ENCODE results near the gene PDE2A. TPM values are rescaled to one million over a fixed set of nuclear protein-coding genes. Genes with fewer than 3 reads are reported as not detected.

PDE2A gene
- total RNA-seq, 1 experiment from 2014 or later: 1.1 TPM

- no TSS peak for BruUV-seq (replicated peaks)
- Mint-ChIP-seq H3K36me3 (ENCODE audit: insufficient read depth, unreplicated experiment) (peaks cover 5% of the 10 kb centered on the region), H3K27ac (ENCODE audit: unreplicated experiment) (no peak overlapping the region), H3K9me3 (ENCODE audit: low read depth, unreplicated experiment) (no peaks in the 10 kb centered on the region), H3K4me1 (ENCODE audit: low read depth, unreplicated experiment) (no peaks in the 10 kb centered on the region), H3K4me3 (ENCODE audit: low read depth, unreplicated experiment) (no peak overlapping the region), H3K27me3 (ENCODE audit: unreplicated experiment) (no peaks in the 10 kb centered on the region)
- intact Hi-C loops (cut with micrococcal nuclease; ENCODE audit: unreplicated experiment): no loop called here
- CTCF ChIA-PET: interaction anchor here (0.6 kb wide), 1 partner anchor 115 kb away, joined by 3 read pairs; no protein-coding TSS in a partner anchor
- no peak for DNase-seq
- TF ChIP-seq, protein P1, sequence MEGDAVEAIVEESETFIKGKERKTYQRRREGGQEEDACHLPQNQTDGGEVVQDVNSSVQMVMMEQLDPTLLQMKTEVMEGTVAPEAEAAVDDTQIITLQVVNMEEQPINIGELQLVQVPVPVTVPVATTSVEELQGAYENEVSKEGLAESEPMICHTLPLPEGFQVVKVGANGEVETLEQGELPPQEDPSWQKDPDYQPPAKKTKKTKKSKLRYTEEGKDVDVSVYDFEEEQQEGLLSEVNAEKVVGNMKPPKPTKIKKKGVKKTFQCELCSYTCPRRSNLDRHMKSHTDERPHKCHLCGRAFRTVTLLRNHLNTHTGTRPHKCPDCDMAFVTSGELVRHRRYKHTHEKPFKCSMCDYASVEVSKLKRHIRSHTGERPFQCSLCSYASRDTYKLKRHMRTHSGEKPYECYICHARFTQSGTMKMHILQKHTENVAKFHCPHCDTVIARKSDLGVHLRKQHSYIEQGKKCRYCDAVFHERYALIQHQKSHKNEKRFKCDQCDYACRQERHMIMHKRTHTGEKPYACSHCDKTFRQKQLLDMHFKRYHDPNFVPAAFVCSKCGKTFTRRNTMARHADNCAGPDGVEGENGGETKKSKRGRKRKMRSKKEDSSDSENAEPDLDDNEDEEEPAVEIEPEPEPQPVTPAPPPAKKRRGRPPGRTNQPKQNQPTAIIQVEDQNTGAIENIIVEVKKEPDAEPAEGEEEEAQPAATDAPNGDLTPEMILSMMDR (IDR thresholded peaks at IDR 0.05; ENCODE audit: unreplicated experiment): no peak
Measured at GRCh38 chr11:72702096-72702495, 27.9 kb upstream of the PDE2A start.

- no peaks in the 10 kb centered on the region for H3K9me3 Mint-ChIP-seq (ENCODE audit: low read depth, unreplicated experiment)
- H3K4me3 Mint-ChIP-seq (ENCODE audit: low read depth, unreplicated experiment): no peak overlapping the region
- H3K27ac Mint-ChIP-seq (ENCODE audit: unreplicated experiment): no peak overlapping the region
- peaks cover 7% of the 10 kb centered on the region for H3K36me3 Mint-ChIP-seq (ENCODE audit: insufficient read depth, unreplicated experiment)
- DNase-seq: no peak
- no peaks in the 10 kb centered on the region for H3K27me3 Mint-ChIP-seq (ENCODE audit: unreplicated experiment)
- TF ChIP-seq, protein P1 (IDR thresholded peaks at IDR 0.05; ENCODE audit: unreplicated experiment): no peak
- H3K4me1 Mint-ChIP-seq (ENCODE audit: low read depth, unreplicated experiment): no peaks in the 10 kb centered on the region
- intact Hi-C loops (cut with micrococcal nuclease; ENCODE audit: unreplicated experiment): no loop called here
- no TSS peak for BruUV-seq (replicated peaks)
- CTCF ChIA-PET: no interaction called here
Measured at GRCh38 chr11:72701466-72701865, 27.2 kb upstream of the PDE2A start.

- H3K36me3 Mint-ChIP-seq (ENCODE audit: insufficient read depth, unreplicated experiment): peaks cover 10% of the 10 kb centered on the region
- TF ChIP-seq, protein P1 (IDR thresholded peaks at IDR 0.05; ENCODE audit: unreplicated experiment): no peak
- no peak overlapping the region for H3K4me3 Mint-ChIP-seq (ENCODE audit: low read depth, unreplicated experiment)
- H3K4me1 Mint-ChIP-seq (ENCODE audit: low read depth, unreplicated experiment): no peaks in the 10 kb centered on the region
- H3K27ac Mint-ChIP-seq (ENCODE audit: unreplicated experiment): no peak overlapping the region
- intact Hi-C loops (cut with micrococcal nuclease; ENCODE audit: unreplicated experiment): no loop called here
- DNase-seq: no peak
- CTCF ChIA-PET: no interaction called here
- BruUV-seq (replicated peaks): no TSS peak
- H3K9me3 Mint-ChIP-seq (ENCODE audit: low read depth, unreplicated experiment): no peaks in the 10 kb centered on the region
- no peaks in the 10 kb centered on the region for H3K27me3 Mint-ChIP-seq (ENCODE audit: unreplicated experiment)
Measured at GRCh38 chr11:72700146-72700545, 25.9 kb upstream of the PDE2A start.

GRCh38 chr11:72697814-72698213, 23.6 kb upstream of the PDE2A start:
- Mint-ChIP-seq H3K27me3 (ENCODE audit: unreplicated experiment) (no peaks in the 10 kb centered on the region), H3K4me3 (ENCODE audit: low read depth, unreplicated experiment) (no peak overlapping the region), H3K9me3 (ENCODE audit: low read depth, unreplicated experiment) (no peaks in the 10 kb centered on the region), H3K36me3 (ENCODE audit: insufficient read depth, unreplicated experiment) (peaks cover 10% of the 10 kb centered on the region), H3K4me1 (ENCODE audit: low read depth, unreplicated experiment) (no peaks in the 10 kb centered on the region), H3K27ac (ENCODE audit: unreplicated experiment) (no peak overlapping the region)
- no TSS peak for BruUV-seq (replicated peaks)
- CTCF ChIA-PET: interaction anchor here (0.6 kb wide), 1 partner anchor 867 kb away, joined by 7 read pairs; no protein-coding TSS in a partner anchor
- TF ChIP-seq, protein P1 (IDR thresholded peaks at IDR 0.05; ENCODE audit: unreplicated experiment): no peak
- DNase-seq: no peak
- intact Hi-C loops (cut with micrococcal nuclease; ENCODE audit: unreplicated experiment): no loop called here

All from Calu3 (cell line).